Neural progenitor cell (in vitro differentiated cells): ENCODE results near the gene DTNBP1.

Experiments used
- CTCF ChIP-seq: fragments of 200-600 bp; sonication (generic); IDR thresholded peaks from 2 replicates; pipeline ENCODE4 v1.5.1; 2017; ENCODE audit warnings: antibody characterized with exemption, mild to moderate bottlenecking
- EZH2 ChIP-seq: fragments of 200-600 bp; sonication (generic); IDR thresholded peaks from 2 replicates; pipeline ENCODE4 v1.6.1; 2017; ENCODE audit warnings: antibody characterized with exemption, mild to moderate bottlenecking, moderate library complexity
- EZH2phosphoT487 ChIP-seq: fragments of 200-600 bp; sonication (generic); IDR thresholded peaks from 2 replicates; pipeline ENCODE4 v1.6.1; 2017; ENCODE audit warnings: antibody characterized with exemption

- TF ChIP-seq CTCF (no peak), EZH2phosphoT487 (no peak), EZH2 (no peak)
These were observed 154.4 kb downstream of the DTNBP1 start for GRCh38 chr6:15508441-15508871.
